Adrenal gland (tissue), 12 donors: ENCODE results near the gene MAGI2. TPM values are rescaled to one million over a fixed set of nuclear protein-coding genes. Genes with fewer than 3 reads are reported as not detected.

Source experiments
- DNase-seq, 7 donors: peaks; one replicate each; pipeline ENCODE4 v3.0.0-alpha.2; 2019 to 2020
- H3K27ac ChIP-seq, 5 donors: fragments of 200-600 bp; sonication (generic) in 4 of 5; 1 replicate in 3 of 5; 2 replicates in 2 of 5; pipeline versions ENCODE4 v1.5.1 to v1.8.0; 2016 to 2020; ENCODE audit warnings: mild to moderate bottlenecking in 1 of 5
- H3K27me3 ChIP-seq: fragments of 200-600 bp; 2 replicates; pipeline ENCODE4 v1.8.0; 2021
- H3K36me3 ChIP-seq, 2 donors: fragments of 200-600 bp; replicated peaks in 1 of 2; 1 replicate in 1 of 2; 2 replicates in 1 of 2; pipeline versions ENCODE4 v1.5.1 to v1.8.0; 2018 to 2022
- H3K4me1 ChIP-seq, 2 donors: fragments of 200-600 bp; replicated peaks in 1 of 2; 1 replicate in 1 of 2; 2 replicates in 1 of 2; pipeline versions ENCODE4 v1.5.1 to v1.8.0; 2018 to 2021
- H3K4me3 ChIP-seq, 4 donors: fragments of 200-600 bp; sonication (generic) in 3 of 4; one replicate each; pipeline ENCODE4 v1.5.1; 2016 to 2018
- H3K9me3 ChIP-seq, 3 donors: fragments of 200-600 bp; sonication (generic) in 1 of 3; replicated peaks in 1 of 3; 1 replicate in 2 of 3; 2 replicates in 1 of 3; pipeline versions ENCODE4 v1.5.1 to v1.8.0; 2016 to 2021
- POLR2A ChIP-seq, 2 donors: fragments of 450-650 bp; IDR thresholded peaks; one replicate each; pipeline ENCODE4 v1.6.1; 2017; ENCODE audit warnings: antibody characterized with exemption in 2 of 2, mild to moderate bottlenecking in 2 of 2, moderate library complexity in 1 of 2
- WGBS, 4 donors: extraction: QIAGEN DNeasy Blood & Tissue Kit in 2 of 4; methylation state at CpG; one replicate each; pipeline versions ENCODE4 v1.1.5 to v1.1.7; 2013 to 2017; 5-methylcytosine and 5-hydroxymethylcytosine counted together
- intact Hi-C, 2 donors: fragments of 100-400 bp; cut with DNase I; formaldehyde crosslinking; loops; one replicate each; pipeline versions ENCODE4 v1.14.1 to v1.15.0; 2022 to 2023
- polyA plus RNA-seq, 3 donors: library from polyadenylated mRNA; stranded (reverse); fragments of 200-250 nt in 2 of 3; fragments of 350-450 nt in 1 of 3; fragmentation: Illumina TruSeq in 1 of 3; extraction: RNeasy Lipid Tissue Mini Kit (QIAGEN cat#74804) in 1 of 3; gene quantifications; one replicate each; pipeline ENCODE4 v1.2.3, GENCODE V29; 2013 to 2014
- total RNA-seq, 9 donors: library from RNA; depleted of rRNA in 4 of 9; stranded (reverse); fragments of >200 nt in 4 of 9; fragments of 120-200 nt in 1 of 9; fragmentation: NEBNext Ultra II Directional in 1 of 9; extraction: Animal tissue kit (Norgen Biotek cat#: 25700) in 1 of 9; gene quantifications; one replicate each; pipeline versions ENCODE4 v1.1.0 to v1.2.4, GENCODE V29; 2013 to 2023
- TF ChIP-seq, protein P1 (sequence below), 6 experiments: fragments of 450-650 bp in 4 of 6; fragments of 200-600 bp in 2 of 6; sonication (generic) in 1 of 6; IDR thresholded peaks; 1 replicate in 5 of 6; 2 replicates in 1 of 6; pipeline versions ENCODE4 v1.5.1 to v1.8.0; 2016 to 2021; ENCODE audit warnings: antibody characterized with exemption in 6 of 6, mild to moderate bottlenecking in 2 of 6, moderate library complexity in 1 of 6
- donor health status: healthy with polysubstance abuse.
- donor health status: Bipolar disorder and iron deficiency.
- donor health status: DM: yes; HTN: yes; CAD: no.
- donor health status: DM: no; HTN: no; CAD: no.
- donor health status: DM: no; HTN: no; CAD: no.
- donor health status: DM: yes; HTN: yes; CAD: no.

The MAGI2 gene
- total and polyA plus RNA-seq, 12 donors, result 3.2 to 37.1 (median 17.1) TPM

DNA sequence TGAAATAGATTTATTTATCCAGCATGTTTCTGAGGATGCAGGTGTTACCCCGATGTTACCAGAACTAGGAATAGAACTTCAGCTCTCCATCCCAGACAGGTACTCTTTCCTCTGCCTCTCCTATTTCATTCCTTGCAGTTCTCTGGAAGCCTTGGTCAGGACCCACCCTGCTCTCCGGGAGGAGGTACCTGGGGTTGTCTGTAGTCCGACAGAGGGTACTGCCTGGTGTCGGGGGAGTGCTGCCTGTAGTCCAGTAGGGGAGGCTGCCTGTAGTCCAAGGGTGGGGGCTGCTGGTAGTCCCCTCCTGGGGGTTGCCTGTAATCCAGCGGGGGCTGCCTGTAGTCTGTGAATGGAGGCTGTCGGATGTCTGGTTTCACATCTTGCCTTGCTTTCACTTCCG is 1326.5 kb downstream of the MAGI2 start:
- no peaks in the 10 kb centered on the region for H3K27me3 ChIP-seq
- WGBS, 4 donors, result 72 to 84% (median 79%) methylated on average over 5 to 7 of the region's 7 CpGs
- no peak for TF ChIP-seq POLR2A (IDR thresholded peaks at IDR 0.05)
- TF ChIP-seq, protein P1, sequence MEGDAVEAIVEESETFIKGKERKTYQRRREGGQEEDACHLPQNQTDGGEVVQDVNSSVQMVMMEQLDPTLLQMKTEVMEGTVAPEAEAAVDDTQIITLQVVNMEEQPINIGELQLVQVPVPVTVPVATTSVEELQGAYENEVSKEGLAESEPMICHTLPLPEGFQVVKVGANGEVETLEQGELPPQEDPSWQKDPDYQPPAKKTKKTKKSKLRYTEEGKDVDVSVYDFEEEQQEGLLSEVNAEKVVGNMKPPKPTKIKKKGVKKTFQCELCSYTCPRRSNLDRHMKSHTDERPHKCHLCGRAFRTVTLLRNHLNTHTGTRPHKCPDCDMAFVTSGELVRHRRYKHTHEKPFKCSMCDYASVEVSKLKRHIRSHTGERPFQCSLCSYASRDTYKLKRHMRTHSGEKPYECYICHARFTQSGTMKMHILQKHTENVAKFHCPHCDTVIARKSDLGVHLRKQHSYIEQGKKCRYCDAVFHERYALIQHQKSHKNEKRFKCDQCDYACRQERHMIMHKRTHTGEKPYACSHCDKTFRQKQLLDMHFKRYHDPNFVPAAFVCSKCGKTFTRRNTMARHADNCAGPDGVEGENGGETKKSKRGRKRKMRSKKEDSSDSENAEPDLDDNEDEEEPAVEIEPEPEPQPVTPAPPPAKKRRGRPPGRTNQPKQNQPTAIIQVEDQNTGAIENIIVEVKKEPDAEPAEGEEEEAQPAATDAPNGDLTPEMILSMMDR (IDR thresholded peaks at IDR 0.05), result no peak

DNA sequence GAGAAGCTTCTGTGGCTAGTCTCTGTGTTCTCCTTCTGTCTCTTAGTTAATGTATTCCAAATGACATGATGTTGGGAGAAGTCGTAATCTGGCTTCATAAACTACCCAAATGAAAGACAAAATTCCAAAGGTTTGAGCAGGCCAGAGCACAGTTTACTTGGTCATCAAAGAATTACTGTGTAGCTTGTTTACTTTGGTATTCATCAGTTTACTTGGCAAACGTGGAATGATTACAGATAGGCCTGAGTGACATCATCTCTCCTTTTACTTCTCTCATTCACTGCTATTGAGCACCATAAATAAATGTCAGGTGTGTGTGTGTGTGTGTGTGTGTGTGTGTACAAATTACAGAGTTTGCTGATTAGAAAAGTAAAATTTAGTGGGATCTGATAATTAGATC is 1327.6 kb downstream of the MAGI2 start:
- TF ChIP-seq, protein P1 (IDR thresholded peaks at IDR 0.05), result no peak
- TF ChIP-seq POLR2A (IDR thresholded peaks at IDR 0.05), result no peak
- WGBS, 4 donors, result 63 to 75% (median 68%) methylated on average over 2 of the region's 2 CpGs
- Histone ChIP-seq H3K27me3 (no peaks in the 10 kb centered on the region), H3K27ac (no peak overlapping the region), H3K36me3 (no peaks in the 10 kb centered on the region), H3K4me3 (no peak overlapping the region), H3K9me3 (no peaks in the 10 kb centered on the region), H3K4me1 (no peaks in the 10 kb centered on the region)
- intact Hi-C loops, result no loop called here
- DNase-seq, result no peak

More for the DNA sequence above, 1326.5 kb downstream of the MAGI2 start:
- intact Hi-C loops, result no loop called here
- no peak overlapping the region for H3K27ac ChIP-seq
- DNase-seq, result no peak
- no peaks in the 10 kb centered on the region for H3K9me3 ChIP-seq
- H3K4me1 ChIP-seq, result no peaks in the 10 kb centered on the region
- H3K4me3 ChIP-seq, result no peak overlapping the region
- H3K36me3 ChIP-seq, result no peaks in the 10 kb centered on the region

DNA sequence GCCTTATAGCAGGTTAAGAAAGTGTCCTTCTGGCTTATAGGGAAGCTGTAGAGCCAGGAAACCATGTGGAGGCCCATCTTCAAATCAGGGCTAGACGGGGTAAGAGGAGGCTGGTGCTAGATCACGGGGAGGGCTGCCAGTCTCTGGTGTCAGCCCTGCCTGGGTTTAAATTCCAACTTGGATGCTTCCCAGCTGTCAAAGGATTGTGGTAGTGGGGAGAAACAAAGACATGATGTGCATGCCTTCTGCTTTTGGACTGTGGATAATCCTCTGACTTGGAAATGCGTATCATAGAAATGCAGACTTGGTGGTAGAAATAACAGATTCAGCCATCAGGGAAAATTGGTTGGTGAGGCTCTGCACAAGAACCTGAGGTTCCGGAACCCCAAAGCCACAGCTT is 1329.3 kb downstream of the MAGI2 start:
- TF ChIP-seq POLR2A (IDR thresholded peaks at IDR 0.05), result no peak
- TF ChIP-seq, protein P1 (IDR thresholded peaks at IDR 0.05), result no peak
- no peak overlapping the region for H3K27ac ChIP-seq
- H3K36me3 ChIP-seq, result no peaks in the 10 kb centered on the region
- no peak overlapping the region for H3K4me3 ChIP-seq
- intact Hi-C loops, result no loop called here
- no peaks in the 10 kb centered on the region for H3K27me3 ChIP-seq
- no peak for DNase-seq
- no peaks in the 10 kb centered on the region for H3K9me3 ChIP-seq
- 79 to 97% (median 95%) methylated on average over 4 of the region's 4 CpGs for WGBS, 4 donors
- H3K4me1 ChIP-seq, result no peaks in the 10 kb centered on the region

DNA sequence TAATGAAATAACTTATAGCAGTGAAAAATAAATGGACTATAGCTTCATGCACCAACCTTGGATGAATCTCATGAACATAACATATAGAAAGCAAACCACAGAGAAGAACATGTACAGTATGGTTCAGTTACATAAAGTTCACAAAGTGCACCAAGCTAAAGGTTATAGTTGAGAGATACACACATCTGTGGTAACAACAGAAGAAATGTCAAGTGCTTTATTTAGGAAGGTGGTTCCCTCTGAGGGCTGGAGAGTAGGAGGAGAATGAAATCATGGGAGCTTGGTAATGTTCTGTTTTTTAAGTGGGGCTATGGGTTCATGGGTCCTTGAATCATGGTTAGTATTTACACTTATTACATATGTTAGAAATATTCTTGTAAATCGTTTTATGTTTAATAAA is 1331.6 kb downstream of the MAGI2 start:
- H3K9me3 ChIP-seq, result no peaks in the 10 kb centered on the region

More for the DNA sequence above, 1331.6 kb downstream of the MAGI2 start:
- Histone ChIP-seq H3K36me3 (no peaks in the 10 kb centered on the region), H3K27me3 (no peaks in the 10 kb centered on the region), H3K27ac (no peak overlapping the region), H3K4me3 (no peak overlapping the region), H3K4me1 (no peaks in the 10 kb centered on the region)
- TF ChIP-seq, protein P1 (IDR thresholded peaks at IDR 0.05), result no peak
- no peak for TF ChIP-seq POLR2A (IDR thresholded peaks at IDR 0.05)
- intact Hi-C loops, result no loop called here
- DNase-seq, result no peak
- WGBS, 4 donors, result 55 to 72% (median 58%) methylated on average over 1 of the region's 1 CpG
